ENCODE data around the gene ZNF644. TPM values are rescaled to one million over a fixed set of nuclear protein-coding genes. Genes with fewer than 3 reads are reported as not detected.

Gene ZNF644
- total RNA-seq, 1 experiment from 2014 or later: 55.9 TPM

DNA sequence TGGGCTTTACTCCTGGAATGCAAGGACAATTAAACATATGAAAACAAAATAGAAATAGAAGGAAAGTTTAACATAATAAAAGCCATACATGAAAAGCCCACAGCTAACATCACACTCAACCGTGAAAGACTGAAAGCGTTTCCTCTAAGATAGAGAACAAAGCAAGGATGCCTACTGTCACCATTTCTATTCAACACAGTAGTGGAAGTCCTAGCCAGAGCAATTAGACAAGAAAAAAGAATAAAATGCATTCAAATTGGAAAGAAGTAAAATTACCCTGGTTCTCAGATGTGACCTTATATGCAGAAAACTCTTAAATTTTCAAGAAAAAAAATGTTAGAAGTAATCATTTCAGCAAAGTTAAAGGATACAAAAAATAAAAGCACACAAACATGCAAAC is 34.0 kb downstream of the ZNF644 start:
- DNase-seq (ENCODE audit: low read depth, low spot score) (no peak), ATAC-seq (no peak)
- H3K4me3 ChIP-seq (replicated peaks in 1 of 2; ENCODE audit: low read depth in 1 of 2, low read length in 2 of 2): no peak overlapping the region
- no TSS peak for BruUV-seq (replicated peaks)
- intact Hi-C loops (cut with micrococcal nuclease): no loop called here
- peaks cover 100% of the 10 kb centered on the region for H3K79me2 ChIP-seq (ENCODE audit: insufficient read depth, low read length)
- ChIA-PET CTCF (no interaction called here), RAD21 (ENCODE audit: low non-redundant PET in 1 of 2, low total read pairs in 2 of 2, uncharacterized antibody in 2 of 2, unreplicated experiment in 2 of 2) (no interaction called here), POLR2A (no interaction called here)
- H3K36me3 ChIP-seq (ENCODE audit: control insufficient read depth in 1 of 2, insufficient read depth in 2 of 2, low read length in 2 of 2): no peaks in the 10 kb centered on the region
- H3K4me1 ChIP-seq (ENCODE audit: control insufficient read depth in 1 of 2, insufficient read depth in 2 of 2, low read length in 2 of 2): no peaks in the 10 kb centered on the region
- no peak overlapping the region for H3K9ac ChIP-seq (ENCODE audit: low read length)
- peaks cover 32% of the 10 kb centered on the region for H4K20me1 ChIP-seq (ENCODE audit: insufficient read depth)
- no peak overlapping the region for H3K4me2 ChIP-seq (ENCODE audit: low read length)
- H3K9me2 ChIP-seq (ENCODE audit: insufficient read depth): no peaks in the 10 kb centered on the region
- no peaks in the 10 kb centered on the region for H3K27me3 ChIP-seq (ENCODE audit: insufficient read depth, low read length)
- no peak overlapping the region for H2AFZ ChIP-seq (ENCODE audit: low read depth, low read length, poor library complexity, severe bottlenecking)
- no peak overlapping the region for H3K27ac ChIP-seq (ENCODE audit: low read depth, low read length)
- TF ChIP-seq EGR1 (IDR thresholded peaks at IDR 0.05; ENCODE audit: low read depth) (no peak), JUND (IDR thresholded peaks at IDR 0.05) (no peak), POLR2A (IDR thresholded peaks at IDR 0.05; ENCODE audit: borderline replicate concordance, extremely low read depth, insufficient read depth, insufficient read length) (no peak), YY1 (IDR thresholded peaks at IDR 0.05; ENCODE audit: extremely low read depth, insufficient replicate concordance, low read depth, low read length) (no peak), TCF7L2 (IDR thresholded peaks at IDR 0.05; ENCODE audit: borderline replicate concordance, extremely low read depth, insufficient read depth, insufficient read length) (no peak), SRF (IDR thresholded peaks at IDR 0.05; ENCODE audit: low read depth) (no peak), ZBTB33 (IDR thresholded peaks at IDR 0.05; ENCODE audit: extremely low read depth, insufficient replicate concordance, low read length) (no peak), SIN3A (IDR thresholded peaks at IDR 0.05; ENCODE audit: low read depth) (no peak), SP1 (IDR thresholded peaks at IDR 0.05; ENCODE audit: low read depth) (no peak), CEBPB (IDR thresholded peaks at IDR 0.05; ENCODE audit: low read depth) (no peak), ATF3 (IDR thresholded peaks at IDR 0.05) (no peak), EZH2 (IDR thresholded peaks at IDR 0.05) (no peak), POLR2AphosphoS5 (IDR thresholded peaks at IDR 0.05; ENCODE audit: low read depth, low read length) (no peak), FOSL1 (IDR thresholded peaks at IDR 0.05; ENCODE audit: low read depth) (no peak), CBX3 (IDR thresholded peaks at IDR 0.05; ENCODE audit: low read depth) (no peak), EZH2phosphoT487 (IDR thresholded peaks at IDR 0.05; ENCODE audit: borderline replicate concordance) (no peak), ZFX (IDR thresholded peaks at IDR 0.05) (no peak)
- TF ChIP-seq, protein P1, sequence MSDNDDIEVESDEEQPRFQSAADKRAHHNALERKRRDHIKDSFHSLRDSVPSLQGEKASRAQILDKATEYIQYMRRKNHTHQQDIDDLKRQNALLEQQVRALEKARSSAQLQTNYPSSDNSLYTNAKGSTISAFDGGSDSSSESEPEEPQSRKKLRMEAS (IDR thresholded peaks at IDR 0.05): no peak
- TF ChIP-seq, protein P2, sequence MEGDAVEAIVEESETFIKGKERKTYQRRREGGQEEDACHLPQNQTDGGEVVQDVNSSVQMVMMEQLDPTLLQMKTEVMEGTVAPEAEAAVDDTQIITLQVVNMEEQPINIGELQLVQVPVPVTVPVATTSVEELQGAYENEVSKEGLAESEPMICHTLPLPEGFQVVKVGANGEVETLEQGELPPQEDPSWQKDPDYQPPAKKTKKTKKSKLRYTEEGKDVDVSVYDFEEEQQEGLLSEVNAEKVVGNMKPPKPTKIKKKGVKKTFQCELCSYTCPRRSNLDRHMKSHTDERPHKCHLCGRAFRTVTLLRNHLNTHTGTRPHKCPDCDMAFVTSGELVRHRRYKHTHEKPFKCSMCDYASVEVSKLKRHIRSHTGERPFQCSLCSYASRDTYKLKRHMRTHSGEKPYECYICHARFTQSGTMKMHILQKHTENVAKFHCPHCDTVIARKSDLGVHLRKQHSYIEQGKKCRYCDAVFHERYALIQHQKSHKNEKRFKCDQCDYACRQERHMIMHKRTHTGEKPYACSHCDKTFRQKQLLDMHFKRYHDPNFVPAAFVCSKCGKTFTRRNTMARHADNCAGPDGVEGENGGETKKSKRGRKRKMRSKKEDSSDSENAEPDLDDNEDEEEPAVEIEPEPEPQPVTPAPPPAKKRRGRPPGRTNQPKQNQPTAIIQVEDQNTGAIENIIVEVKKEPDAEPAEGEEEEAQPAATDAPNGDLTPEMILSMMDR (IDR thresholded peaks at IDR 0.05 in 2 of 3, conservative IDR thresholded peaks at IDR 0.05 in 1 of 3; ENCODE audit: borderline replicate concordance in 1 of 3, insufficient read depth in 1 of 3, low read depth in 2 of 3, low read length in 2 of 3): no peak
- TF ChIP-seq, protein P3, sequence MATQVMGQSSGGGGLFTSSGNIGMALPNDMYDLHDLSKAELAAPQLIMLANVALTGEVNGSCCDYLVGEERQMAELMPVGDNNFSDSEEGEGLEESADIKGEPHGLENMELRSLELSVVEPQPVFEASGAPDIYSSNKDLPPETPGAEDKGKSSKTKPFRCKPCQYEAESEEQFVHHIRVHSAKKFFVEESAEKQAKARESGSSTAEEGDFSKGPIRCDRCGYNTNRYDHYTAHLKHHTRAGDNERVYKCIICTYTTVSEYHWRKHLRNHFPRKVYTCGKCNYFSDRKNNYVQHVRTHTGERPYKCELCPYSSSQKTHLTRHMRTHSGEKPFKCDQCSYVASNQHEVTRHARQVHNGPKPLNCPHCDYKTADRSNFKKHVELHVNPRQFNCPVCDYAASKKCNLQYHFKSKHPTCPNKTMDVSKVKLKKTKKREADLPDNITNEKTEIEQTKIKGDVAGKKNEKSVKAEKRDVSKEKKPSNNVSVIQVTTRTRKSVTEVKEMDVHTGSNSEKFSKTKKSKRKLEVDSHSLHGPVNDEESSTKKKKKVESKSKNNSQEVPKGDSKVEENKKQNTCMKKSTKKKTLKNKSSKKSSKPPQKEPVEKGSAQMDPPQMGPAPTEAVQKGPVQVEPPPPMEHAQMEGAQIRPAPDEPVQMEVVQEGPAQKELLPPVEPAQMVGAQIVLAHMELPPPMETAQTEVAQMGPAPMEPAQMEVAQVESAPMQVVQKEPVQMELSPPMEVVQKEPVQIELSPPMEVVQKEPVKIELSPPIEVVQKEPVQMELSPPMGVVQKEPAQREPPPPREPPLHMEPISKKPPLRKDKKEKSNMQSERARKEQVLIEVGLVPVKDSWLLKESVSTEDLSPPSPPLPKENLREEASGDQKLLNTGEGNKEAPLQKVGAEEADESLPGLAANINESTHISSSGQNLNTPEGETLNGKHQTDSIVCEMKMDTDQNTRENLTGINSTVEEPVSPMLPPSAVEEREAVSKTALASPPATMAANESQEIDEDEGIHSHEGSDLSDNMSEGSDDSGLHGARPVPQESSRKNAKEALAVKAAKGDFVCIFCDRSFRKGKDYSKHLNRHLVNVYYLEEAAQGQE (IDR thresholded peaks at IDR 0.05; ENCODE audit: low read depth): no peak
- no peaks in the 10 kb centered on the region for H3K9me3 ChIP-seq (ENCODE audit: control insufficient read depth in 1 of 2, insufficient read depth in 1 of 2, low read depth in 1 of 2, low read length in 2 of 2)
